NCI-H1436 (cell line): ENCODE data around the gene CEP131.
A peak's percentile ranks its signal among the peaks of the same experiment; 100 is the strongest.

ENCODE experiments used
- DNase-seq: peaks from one replicate; lab custom pipeline; 2025; lab: John Stamatoyannopoulos, UW

Gene CEP131

GRCh38 chr17:81223762-81224130, 981 bp upstream of the CEP131 start:
- peak; percentile 34 for DNase-seq

DNA sequence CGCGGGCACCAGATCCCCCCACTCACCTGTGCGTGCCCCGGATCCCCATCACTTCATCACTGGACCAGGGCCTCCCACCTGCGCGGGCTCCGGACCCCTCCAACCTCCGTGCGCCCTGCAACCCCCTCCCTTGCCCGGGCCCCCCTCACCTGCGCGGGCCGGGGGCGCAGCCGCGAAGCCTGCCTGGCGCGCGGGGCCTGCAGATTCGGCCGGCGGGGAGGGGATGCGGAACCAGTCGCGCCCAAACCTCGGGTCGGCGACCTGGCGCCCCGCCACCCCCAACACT, 202 bp downstream of the CEP131 start:
- no peak for DNase-seq

DNA sequence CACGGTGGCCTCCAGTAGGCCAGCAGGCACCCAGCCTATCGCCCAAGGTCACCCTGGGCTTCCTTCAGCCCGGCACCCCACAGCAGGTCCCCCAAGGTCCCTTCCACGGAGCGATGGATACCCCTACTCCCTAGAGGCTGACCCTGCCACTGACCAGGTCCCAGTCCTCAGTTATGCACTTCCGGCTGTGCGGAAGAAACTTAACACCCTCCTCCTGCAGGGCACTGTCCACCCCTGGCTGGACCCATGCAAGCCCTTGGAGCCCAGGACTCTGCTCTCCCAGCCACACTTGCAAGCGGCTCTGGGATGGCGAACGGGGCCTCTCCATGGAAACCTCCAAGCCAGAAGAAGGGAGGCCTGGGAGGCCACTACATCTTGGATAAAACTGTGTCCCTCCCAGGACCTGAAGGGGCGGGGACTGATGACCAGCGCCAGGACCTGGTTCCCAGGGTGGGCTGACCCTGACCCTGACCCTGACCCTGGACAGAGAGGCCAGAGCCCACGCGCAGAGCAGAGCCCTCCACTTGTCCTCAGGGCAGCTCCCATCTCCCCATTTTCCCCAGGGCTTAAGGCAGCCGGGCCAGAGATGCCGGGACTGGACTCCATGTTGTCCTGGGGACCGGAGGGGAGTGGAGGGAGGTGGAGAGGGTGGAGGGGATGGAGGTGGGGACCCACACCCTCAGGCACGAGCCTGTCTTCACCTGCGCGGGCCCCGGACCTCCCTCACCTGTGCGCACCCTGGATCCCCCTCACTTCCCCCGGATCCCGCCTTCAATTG, 734 bp downstream of the CEP131 start:
- DNase-seq: no peak

DNA sequence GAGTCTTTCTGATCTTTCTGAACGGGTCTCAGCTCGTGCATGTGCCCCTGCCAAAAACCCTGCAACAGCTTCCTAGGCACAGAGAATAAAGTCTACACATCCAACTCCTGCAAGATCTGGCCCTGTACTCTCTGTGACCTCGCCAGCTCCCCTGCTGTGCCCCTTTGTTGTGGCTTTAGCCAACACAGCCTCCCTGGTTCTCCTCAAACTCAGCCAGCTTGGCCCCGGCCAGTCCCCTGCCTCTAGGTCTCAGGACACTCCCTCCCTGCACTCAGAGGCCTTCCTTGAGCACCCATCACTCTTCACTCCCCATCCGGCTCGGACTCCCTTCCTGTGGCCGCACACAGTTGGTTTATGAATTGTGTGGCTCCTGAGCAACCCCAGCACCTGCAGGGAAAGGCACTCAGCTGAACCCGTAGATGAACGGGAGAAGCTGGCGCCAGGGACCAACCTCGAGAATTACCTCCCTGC, 1.4 kb downstream of the CEP131 start:
- no peak for DNase-seq

- no peak for DNase-seq
These were observed 3.1 kb downstream of the CEP131 start for GRCh38 chr17:81219476-81220180.

DNA sequence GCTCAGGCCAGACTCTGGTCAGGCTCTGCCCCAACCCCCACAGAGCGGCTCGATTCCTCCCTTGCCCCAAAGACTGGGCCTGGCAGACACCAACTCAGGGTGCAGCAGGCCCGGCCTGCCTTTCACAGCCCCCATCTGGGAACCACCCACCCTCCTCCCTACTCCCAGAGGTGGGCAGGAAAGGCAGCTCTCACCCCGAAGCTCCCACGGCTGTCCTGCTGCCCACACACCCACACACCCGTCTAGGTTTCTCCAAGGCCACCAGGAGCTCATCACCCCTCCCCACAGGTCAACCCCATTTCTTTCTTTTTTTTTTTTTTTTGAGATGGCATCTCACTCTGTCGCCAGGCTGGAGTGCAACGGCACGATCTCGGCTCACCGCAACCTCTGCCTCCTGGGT, 3.8 kb downstream of the CEP131 start:
- DNase-seq: no peak

GRCh38 chr17:81218459-81218858, 4.3 kb downstream of the CEP131 start:
- no peak for DNase-seq

- no peak for DNase-seq
These were observed 5.3 kb downstream of the CEP131 start for GRCh38 chr17:81217491-81217890.

- no peak for DNase-seq
These were observed 8.8 kb downstream of the CEP131 start for GRCh38 chr17:81213978-81214377.

DNA sequence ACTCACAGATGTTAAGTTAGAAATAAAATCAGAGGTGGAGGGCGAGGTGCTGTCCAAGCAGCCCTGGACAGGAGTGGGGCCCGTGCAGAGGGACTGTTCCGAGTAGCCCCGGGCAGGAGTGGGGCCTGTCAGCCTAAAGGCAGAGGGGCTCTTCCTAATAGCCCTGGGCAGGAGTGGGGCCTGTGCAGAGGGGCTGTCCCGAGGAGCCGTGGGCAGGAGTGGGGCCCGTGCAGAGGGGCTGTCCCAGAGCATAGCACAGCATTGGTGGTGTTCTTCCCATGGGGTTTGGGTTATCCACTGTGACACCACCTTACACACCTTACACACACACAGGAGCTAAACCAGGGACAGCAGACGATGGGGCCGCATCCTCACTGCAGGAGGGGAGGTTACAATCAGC, 10.4 kb downstream of the CEP131 start:
- DNase-seq: no peak

- DNase-seq: no peak
These were observed 11.9 kb downstream of the CEP131 start for GRCh38 chr17:81210868-81211267.

DNA sequence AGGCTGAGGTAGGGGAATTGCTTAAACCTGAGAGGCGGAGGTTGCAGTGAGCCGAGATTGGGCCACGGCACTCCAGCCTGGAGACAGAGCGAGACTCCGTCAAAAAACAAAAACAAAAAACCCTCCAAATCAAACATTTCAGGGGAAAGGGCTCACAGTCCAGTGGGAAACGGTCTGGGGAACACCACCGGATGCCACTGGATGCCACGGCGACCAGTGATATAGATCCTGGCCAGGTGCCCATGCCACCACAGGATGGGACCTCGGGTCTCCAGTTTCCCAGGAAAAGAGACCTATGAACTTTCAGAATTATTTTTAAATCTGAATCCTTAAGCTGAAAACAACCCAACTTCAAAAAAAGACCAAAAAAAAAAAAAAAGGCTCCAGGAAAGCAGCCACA, 12.3 kb downstream of the CEP131 start:
- DNase-seq: no peak

DNA sequence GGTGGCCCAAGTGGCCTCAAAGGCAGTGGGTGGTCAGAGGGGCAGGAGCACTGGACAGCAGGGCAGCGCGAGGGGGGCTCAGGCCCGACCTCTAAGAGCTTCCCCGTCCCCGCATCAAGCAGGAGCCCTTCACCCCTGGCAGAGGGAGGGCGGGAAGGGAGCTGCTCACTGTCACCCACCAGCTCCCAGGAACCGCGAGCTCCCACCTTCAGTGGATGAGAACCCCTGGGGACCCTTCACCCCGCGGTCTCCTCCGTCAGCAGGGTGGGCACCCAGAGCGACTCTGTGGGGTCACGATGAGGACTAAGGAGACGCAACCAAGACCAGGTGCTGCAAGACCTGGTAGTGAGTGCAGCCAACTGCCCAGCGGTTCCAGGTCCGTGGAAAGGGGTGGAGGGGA, 13.6 kb downstream of the CEP131 start:
- no peak for DNase-seq

DNA sequence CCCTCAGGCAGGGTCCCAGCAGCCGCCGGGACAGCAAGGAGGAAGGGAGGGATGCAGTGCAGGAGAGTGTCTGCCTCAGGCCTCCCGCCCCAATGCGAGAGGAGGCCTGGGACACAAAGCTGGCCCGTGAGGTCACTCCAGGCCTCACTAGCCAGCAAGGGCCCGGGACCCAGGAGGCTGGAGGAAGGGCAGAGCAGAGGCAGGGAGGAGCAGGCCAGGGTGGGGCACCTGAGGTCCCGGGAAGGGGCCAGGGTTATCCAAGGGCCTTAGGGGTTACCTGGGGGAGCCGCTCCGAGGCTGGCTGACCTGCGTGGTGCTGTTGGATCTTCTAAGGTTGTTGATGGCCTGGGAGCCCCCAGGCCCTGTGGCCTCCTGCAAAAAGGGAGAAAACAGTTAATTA, 14.1 kb downstream of the CEP131 start:
- DNase-seq: no peak

DNA sequence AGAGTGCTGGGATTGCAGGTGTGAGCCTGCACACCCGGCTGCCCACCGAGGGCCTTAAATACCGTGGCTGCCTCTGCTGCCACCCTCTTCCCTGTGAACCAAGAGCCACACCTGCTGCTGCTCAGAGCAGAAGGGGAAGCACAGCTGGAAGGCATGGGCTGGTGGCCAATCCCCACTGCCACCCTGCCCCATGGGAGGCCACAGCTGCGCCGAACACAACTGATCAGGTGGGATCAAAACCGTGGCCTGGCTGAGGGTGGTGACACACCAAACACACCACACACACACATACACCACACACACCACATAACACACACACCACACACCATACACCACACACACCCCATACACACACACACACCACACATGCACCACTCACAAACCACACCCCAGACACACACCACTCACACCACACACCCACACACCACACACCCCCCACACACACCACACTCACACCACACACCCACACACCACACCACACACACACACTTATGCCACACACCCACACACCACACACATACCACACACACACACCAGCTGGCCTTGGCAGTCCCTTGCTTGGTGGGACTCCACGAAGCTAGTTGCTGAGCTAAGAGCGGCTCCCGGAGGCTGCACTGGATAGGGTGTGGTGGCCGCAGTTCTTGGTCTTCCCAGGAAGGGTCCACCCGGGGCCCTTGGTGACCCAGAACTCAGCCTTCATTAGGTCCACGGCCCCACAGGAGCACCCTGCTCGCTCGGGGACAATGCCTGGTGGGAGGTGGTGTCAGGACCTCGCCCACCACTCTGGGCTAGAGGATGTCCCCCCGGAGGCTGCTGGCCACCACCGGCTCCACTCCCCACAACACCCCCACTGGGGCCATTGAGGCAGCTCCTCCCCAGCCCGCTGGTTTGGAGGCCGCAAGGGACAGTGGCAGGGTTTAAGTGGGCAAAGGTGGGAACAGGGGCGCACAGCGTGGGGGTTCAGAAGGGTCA, 14.9 kb downstream of the CEP131 start:
- no peak for DNase-seq

GRCh38 chr17:81206657-81207056, 16.1 kb downstream of the CEP131 start:
- no peak for DNase-seq

- no peak for DNase-seq
These were observed 16.6 kb downstream of the CEP131 start for GRCh38 chr17:81206166-81206565.

DNA sequence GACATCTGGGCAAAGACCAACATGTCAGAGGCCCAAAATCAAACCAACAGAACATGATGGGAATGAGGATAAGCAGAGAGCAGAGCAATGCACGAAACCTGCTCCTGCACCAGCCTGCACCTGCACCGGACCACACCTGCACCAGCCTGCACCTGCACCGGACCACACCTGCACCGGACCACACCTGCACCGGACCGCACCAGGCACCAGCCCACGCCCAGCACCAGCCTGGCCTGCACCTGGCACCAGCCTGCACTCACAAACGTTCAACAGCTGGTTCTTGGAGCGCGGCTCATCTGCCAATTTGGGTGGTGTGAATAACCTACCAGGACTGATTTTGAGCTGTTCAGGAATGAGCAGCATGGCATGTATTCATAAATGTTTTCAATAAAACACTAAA, 18.2 kb downstream of the CEP131 start:
- DNase-seq: no peak

- DNase-seq: no peak
These were observed 19.6 kb downstream of the CEP131 start for GRCh38 chr17:81203136-81203535.

DNA sequence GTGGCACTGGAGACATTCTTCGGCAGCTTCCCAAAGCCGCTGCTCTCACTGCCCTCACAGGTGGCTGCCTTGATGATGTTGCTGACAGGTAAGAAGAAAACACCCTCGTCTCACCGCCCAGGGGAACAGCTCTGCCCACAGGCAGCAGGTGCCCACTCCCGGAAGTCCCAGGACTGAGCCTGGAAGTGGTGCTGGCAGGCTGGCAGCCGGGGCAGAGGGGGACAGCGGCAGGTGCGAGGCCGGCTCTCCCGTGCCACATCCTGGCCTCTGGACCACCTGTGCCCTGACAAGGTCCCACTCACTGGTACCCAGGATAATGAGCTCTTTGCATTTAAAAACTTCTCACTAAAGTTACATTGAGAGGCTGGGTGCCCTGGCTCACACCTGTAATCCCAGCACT, 20.4 kb downstream of the CEP131 start:
- no peak for DNase-seq

DNA sequence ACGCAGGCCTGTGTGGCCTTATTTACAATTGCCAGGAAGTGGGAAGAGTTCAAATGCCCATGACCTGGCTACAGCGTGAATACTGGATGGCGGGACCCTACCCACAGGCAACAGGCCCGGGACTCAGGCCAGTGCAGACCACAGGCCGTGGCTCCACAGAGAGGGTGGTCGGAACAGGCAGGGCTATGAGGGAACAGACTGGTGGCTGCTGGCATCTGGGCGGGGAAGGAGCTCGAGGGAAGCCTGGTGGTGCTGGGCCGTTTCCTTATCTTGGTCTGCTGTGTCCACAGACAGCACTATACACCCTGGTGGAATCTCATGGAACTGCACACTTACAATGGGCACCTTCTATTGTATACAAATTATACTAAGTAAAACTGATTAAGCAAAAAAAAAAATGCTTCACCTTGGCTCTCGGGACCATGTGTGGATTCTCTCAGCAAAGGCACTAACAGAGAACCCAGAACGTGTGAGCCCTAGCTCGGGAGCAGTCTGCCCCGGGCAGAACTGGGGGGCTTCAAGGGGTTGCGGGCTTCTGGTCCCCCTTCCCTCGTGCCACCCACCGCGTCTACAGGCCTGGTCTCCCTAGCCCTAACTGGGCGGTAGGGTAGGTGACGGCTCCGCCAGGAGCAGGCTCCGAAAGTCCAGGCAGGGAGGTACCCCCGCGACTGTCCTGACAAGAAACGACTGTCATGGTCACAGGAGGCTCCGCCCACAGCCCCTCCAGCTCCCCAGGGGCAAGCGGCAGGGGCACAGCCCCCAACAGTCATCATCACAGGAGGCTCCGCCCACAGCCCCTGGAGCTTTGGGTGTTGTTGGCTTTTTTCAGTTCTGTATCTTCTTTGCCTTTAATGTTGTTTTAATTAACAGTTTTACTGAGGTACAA, 21.8 kb downstream of the CEP131 start:
- peak; percentile 52 for DNase-seq

- no peak for DNase-seq
These were observed 22.6 kb downstream of the CEP131 start for GRCh38 chr17:81200201-81200600.
